HepG2 (cell line): ENCODE measurements around the gene CHKB. TPM values are rescaled to one million over a fixed set of nuclear protein-coding genes. Genes with fewer than 3 reads are reported as not detected.
A peak's percentile ranks its signal among the peaks of the same experiment; 100 is the strongest.

ENCODE experiments used
- BRD4 ChIP-seq: sonication (generic); formaldehyde crosslinking; IDR thresholded peaks from 2 replicates; pipeline ENCODE4 v1.4.0; 2020; ENCODE audit warnings: missing genetic modification reagents
- FOSL1 ChIP-seq: sonication (generic); formaldehyde crosslinking; IDR thresholded peaks from 2 replicates; pipeline ENCODE4 v1.9.0; 2021; ENCODE audit warnings: missing genetic modification reagents, borderline replicate concordance
- GATA4 ChIP-seq: sonication (generic); IDR thresholded peaks from 2 replicates; pipeline ENCODE4 v1.6.1; 2016; ENCODE audit warnings: antibody characterized with exemption, low read depth, borderline replicate concordance
- HMG20A ChIP-seq: IDR thresholded peaks from 2 replicates; pipeline ENCODE4 v1.6.1; 2016; ENCODE audit warnings: borderline replicate concordance
- KDM5A ChIP-seq: fragments of 200-600 bp; sonication (generic); IDR thresholded peaks from 2 replicates; pipeline ENCODE4 v1.7.0; 2018; ENCODE audit warnings: antibody characterized with exemption, mild to moderate bottlenecking, low read length, borderline replicate concordance
- KDM6A ChIP-seq: IDR thresholded peaks from 2 replicates; pipeline ENCODE4 v1.6.1; 2016; ENCODE audit warnings: low read depth
- KLF15 ChIP-seq: sonication (generic); formaldehyde crosslinking; IDR thresholded peaks from 2 replicates; pipeline ENCODE4 v1.8.1; 2023; ENCODE audit warnings: borderline replicate concordance, mild to moderate bottlenecking, inconsistent platforms, missing genetic modification reagents, mixed read lengths
- MYNN ChIP-seq: sonication (generic); formaldehyde crosslinking; IDR thresholded peaks from 2 replicates; pipeline ENCODE4 v1.4.0; 2020; ENCODE audit warnings: mild to moderate bottlenecking, low read depth, missing genetic modification reagents
- POLR2AphosphoS2 ChIP-seq: IDR thresholded peaks from 2 replicates; pipeline ENCODE4 v1.6.1; 2011; ENCODE audit warnings: low read depth, low read length, improper control_type of control experiment
- RFXAP ChIP-seq: sonication (generic); formaldehyde crosslinking; IDR thresholded peaks from 2 replicates; pipeline ENCODE4 v1.4.0; 2020; ENCODE audit warnings: missing genetic modification reagents, borderline replicate concordance
- SMAD3 ChIP-seq: sonication (generic); formaldehyde crosslinking; IDR thresholded peaks from 2 replicates; pipeline ENCODE4 v1.4.0; 2020; ENCODE audit warnings: missing genetic modification reagents
- SP140L ChIP-seq: sonication (generic); formaldehyde crosslinking; IDR thresholded peaks from 2 replicates; pipeline ENCODE4 v1.4.0; 2020; ENCODE audit warnings: missing genetic modification reagents, borderline replicate concordance
- ZC3H13 ChIP-seq: sonication (generic); formaldehyde crosslinking; IDR thresholded peaks from 2 replicates; pipeline ENCODE4 v1.8.1; 2023; ENCODE audit warnings: mild to moderate bottlenecking, missing genetic modification reagents, moderate library complexity
- ZMYM4 ChIP-seq: sonication (generic); formaldehyde crosslinking; IDR thresholded peaks from 2 replicates; pipeline ENCODE4 v1.8.1; 2023; ENCODE audit warnings: mild to moderate bottlenecking, missing genetic modification reagents
- ZNF207 ChIP-seq: fragments of 450-650 bp; IDR thresholded peaks from 2 replicates; pipeline ENCODE4 v1.6.1; 2016; ENCODE audit warnings: antibody characterized with exemption, borderline replicate concordance
- ZNF224 ChIP-seq: sonication (generic); formaldehyde crosslinking; IDR thresholded peaks from 2 replicates; pipeline ENCODE4 v1.5.0; 2020; ENCODE audit warnings: mild to moderate bottlenecking, missing genetic modification reagents
- ZNF441 ChIP-seq: sonication (generic); formaldehyde crosslinking; IDR thresholded peaks from 2 replicates; pipeline ENCODE4 v1.7.0; 2021; ENCODE audit warnings: missing genetic modification reagents, borderline replicate concordance
- ZNF567 ChIP-seq: sonication (generic); formaldehyde crosslinking; IDR thresholded peaks from 2 replicates; pipeline ENCODE4 v1.8.1; 2023; ENCODE audit warnings: mild to moderate bottlenecking, missing genetic modification reagents, borderline replicate concordance
- ZNF577 ChIP-seq: sonication (generic); formaldehyde crosslinking; IDR thresholded peaks from 2 replicates; pipeline ENCODE4 v1.4.0; 2020; ENCODE audit warnings: mild to moderate bottlenecking, low read depth, missing genetic modification reagents, borderline replicate concordance
- ZNF615 ChIP-seq: sonication (generic); formaldehyde crosslinking; IDR thresholded peaks from 2 replicates; pipeline ENCODE4 v1.5.0; 2020; ENCODE audit warnings: mild to moderate bottlenecking, missing genetic modification reagents, borderline replicate concordance
- ZNF879 ChIP-seq: sonication (generic); formaldehyde crosslinking; IDR thresholded peaks from 2 replicates; pipeline ENCODE4 v1.8.1; 2023; ENCODE audit warnings: missing genetic modification reagents
- ZSCAN31 ChIP-seq: sonication (generic); formaldehyde crosslinking; IDR thresholded peaks from 2 replicates; pipeline ENCODE4 v1.5.0; 2020; ENCODE audit warnings: low read depth, mild to moderate bottlenecking, missing genetic modification reagents
- polyA plus RNA-seq, 8 experiments: library from polyadenylated mRNA; depleted of rRNA in 3 of 8; stranded (reverse) in 7 of 8; unstranded in 1 of 8; fragments of >200 nt; fragmentation: Illumina TruSeq in 4 of 8; extraction: Trizol in 4 of 8; gene quantifications; 2 replicates each; pipeline versions ENCODE4 v1.2.1 to v1.2.3, GENCODE V29; 2011 to 2016; ENCODE audit warnings: low read depth in 4 of 8, missing spikeins in 1 of 8, mixed read lengths in 1 of 8; ENCODE audit not compliant: insufficient read depth in 1 of 8
- total RNA-seq, 5 experiments: library from RNA; depleted of rRNA; stranded (reverse); fragments of >200 nt; fragmentation: Illumina TruSeq; extraction: Trizol; gene quantifications; 2 replicates each; pipeline ENCODE4 v1.2.3, GENCODE V29; 2016; ENCODE audit warnings: low read depth in 1 of 5
- TF ChIP-seq, protein P1 (sequence below): sonication (generic); formaldehyde crosslinking; IDR thresholded peaks from 2 replicates; pipeline ENCODE4 v1.9.0; 2021; ENCODE audit warnings: mild to moderate bottlenecking, missing genetic modification reagents
- TF ChIP-seq, protein P2 (sequence below): fragments of 450-650 bp; IDR thresholded peaks from 2 replicates; pipeline ENCODE4 v1.6.1; 2017

Gene CHKB
- total and polyA plus RNA-seq, 2 of the 13 experiments (the other 11 are each of a cell fraction or from before 2014, with no cell fraction given) = 24.5 to 42.7 TPM

DNA sequence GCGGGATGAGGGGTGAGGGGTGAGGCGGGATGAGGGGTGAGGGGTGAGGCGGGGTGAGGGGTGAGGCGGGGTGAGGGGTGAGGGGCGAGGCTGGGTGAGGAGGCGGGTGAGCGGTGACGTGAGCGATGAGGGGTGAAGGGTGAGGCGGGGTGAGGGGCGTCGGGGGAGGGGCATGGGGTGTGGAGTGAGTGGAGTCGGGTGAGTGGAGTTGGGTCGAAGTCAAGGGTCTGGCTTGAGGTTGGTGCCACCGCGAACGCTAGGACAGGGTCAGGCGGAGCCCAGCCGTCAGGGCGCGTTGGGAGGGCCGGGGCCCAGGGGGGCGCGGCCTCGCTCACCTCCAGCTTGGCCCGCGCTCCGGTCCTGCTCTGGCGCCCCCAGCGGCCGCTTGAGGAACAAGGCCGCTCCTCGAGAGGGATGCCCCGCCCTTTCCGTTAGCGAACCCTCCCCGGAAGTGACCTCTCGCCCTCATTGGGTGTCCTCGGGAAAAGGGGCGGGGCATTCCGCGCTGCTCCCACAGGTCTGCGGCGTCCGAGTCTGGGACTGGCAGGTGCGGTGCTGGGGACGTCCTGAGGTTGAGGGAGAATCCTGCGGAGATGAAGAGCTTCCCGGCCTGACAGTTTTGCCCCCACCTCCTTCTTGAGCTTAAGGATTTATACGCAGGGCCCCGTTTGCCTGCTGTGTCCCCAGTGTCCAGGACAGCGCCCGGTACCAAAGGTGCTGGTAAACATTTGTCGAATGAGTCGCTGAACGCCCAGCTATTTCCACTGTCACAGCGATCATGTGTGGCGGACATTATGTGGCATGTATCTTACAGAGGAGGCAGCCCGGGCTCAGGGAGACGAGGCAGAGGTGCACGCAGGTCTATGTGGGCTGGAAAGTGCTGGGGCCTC, 19.9 kb downstream of the CHKB start, which contains the start of gene SYCE3 (continued):
- TF ChIP-seq, protein P1, sequence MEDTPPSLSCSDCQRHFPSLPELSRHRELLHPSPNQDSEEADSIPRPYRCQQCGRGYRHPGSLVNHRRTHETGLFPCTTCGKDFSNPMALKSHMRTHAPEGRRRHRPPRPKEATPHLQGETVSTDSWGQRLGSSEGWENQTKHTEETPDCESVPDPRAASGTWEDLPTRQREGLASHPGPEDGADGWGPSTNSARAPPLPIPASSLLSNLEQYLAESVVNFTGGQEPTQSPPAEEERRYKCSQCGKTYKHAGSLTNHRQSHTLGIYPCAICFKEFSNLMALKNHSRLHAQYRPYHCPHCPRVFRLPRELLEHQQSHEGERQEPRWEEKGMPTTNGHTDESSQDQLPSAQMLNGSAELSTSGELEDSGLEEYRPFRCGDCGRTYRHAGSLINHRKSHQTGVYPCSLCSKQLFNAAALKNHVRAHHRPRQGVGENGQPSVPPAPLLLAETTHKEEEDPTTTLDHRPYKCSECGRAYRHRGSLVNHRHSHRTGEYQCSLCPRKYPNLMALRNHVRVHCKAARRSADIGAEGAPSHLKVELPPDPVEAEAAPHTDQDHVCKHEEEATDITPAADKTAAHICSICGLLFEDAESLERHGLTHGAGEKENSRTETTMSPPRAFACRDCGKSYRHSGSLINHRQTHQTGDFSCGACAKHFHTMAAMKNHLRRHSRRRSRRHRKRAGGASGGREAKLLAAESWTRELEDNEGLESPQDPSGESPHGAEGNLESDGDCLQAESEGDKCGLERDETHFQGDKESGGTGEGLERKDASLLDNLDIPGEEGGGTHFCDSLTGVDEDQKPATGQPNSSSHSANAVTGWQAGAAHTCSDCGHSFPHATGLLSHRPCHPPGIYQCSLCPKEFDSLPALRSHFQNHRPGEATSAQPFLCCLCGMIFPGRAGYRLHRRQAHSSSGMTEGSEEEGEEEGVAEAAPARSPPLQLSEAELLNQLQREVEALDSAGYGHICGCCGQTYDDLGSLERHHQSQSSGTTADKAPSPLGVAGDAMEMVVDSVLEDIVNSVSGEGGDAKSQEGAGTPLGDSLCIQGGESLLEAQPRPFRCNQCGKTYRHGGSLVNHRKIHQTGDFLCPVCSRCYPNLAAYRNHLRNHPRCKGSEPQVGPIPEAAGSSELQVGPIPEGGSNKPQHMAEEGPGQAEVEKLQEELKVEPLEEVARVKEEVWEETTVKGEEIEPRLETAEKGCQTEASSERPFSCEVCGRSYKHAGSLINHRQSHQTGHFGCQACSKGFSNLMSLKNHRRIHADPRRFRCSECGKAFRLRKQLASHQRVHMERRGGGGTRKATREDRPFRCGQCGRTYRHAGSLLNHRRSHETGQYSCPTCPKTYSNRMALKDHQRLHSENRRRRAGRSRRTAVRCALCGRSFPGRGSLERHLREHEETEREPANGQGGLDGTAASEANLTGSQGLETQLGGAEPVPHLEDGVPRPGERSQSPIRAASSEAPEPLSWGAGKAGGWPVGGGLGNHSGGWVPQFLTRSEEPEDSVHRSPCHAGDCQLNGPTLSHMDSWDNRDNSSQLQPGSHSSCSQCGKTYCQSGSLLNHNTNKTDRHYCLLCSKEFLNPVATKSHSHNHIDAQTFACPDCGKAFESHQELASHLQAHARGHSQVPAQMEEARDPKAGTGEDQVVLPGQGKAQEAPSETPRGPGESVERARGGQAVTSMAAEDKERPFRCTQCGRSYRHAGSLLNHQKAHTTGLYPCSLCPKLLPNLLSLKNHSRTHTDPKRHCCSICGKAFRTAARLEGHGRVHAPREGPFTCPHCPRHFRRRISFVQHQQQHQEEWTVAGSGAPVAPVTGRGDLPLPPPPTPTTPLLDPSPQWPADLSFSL (CRISPR knock-in tag) = no peak
- TF ChIP-seq GATA4 (no peak), KLF15 (CRISPR knock-in tag) (no peak), ZNF224 (CRISPR knock-in tag) (no peak), MYNN (CRISPR knock-in tag) (no peak), ZMYM4 (peak; percentile 67), KDM5A (no peak; the same call in 1 of the 2 replicates), ZSCAN31 (CRISPR knock-in tag) (no peak; the same call in 1 of the 2 replicates), SMAD3 (CRISPR knock-in tag) (no peak), BRD4 (CRISPR knock-in tag) (no peak), POLR2AphosphoS2 (no peak), ZNF207 (no peak), ZC3H13 (CRISPR knock-in tag) (no peak; the same call in 1 of the 2 replicates), ZNF879 (no peak), ZNF567 (no peak), ZNF577 (no peak), KDM6A (no peak), HMG20A (CRISPR knock-in tag) (no peak), ZNF441 (CRISPR knock-in tag) (no peak), SP140L (CRISPR knock-in tag) (no peak), ZNF615 (CRISPR knock-in tag) (no peak), FOSL1 (CRISPR knock-in tag) (no peak), RFXAP (CRISPR knock-in tag) (0 out of 2 replicates have a peak, but pooled peaks have one; percentile 33)
- TF ChIP-seq, protein P2, sequence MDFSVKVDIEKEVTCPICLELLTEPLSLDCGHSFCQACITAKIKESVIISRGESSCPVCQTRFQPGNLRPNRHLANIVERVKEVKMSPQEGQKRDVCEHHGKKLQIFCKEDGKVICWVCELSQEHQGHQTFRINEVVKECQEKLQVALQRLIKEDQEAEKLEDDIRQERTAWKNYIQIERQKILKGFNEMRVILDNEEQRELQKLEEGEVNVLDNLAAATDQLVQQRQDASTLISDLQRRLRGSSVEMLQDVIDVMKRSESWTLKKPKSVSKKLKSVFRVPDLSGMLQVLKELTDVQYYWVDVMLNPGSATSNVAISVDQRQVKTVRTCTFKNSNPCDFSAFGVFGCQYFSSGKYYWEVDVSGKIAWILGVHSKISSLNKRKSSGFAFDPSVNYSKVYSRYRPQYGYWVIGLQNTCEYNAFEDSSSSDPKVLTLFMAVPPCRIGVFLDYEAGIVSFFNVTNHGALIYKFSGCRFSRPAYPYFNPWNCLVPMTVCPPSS = no peak
